HG02943 (cell line): ENCODE results near the gene TMEM198.

ENCODE experiments used
- ATAC-seq: cut with Tn5 transposase; IDR thresholded peaks from one replicate; pipeline ENCODE4 v1.9.1; 2021; ENCODE audit warnings: mild to moderate bottlenecking, low read depth, moderate library complexity; ENCODE audit not compliant: unreplicated experiment

TMEM198 gene

DNA sequence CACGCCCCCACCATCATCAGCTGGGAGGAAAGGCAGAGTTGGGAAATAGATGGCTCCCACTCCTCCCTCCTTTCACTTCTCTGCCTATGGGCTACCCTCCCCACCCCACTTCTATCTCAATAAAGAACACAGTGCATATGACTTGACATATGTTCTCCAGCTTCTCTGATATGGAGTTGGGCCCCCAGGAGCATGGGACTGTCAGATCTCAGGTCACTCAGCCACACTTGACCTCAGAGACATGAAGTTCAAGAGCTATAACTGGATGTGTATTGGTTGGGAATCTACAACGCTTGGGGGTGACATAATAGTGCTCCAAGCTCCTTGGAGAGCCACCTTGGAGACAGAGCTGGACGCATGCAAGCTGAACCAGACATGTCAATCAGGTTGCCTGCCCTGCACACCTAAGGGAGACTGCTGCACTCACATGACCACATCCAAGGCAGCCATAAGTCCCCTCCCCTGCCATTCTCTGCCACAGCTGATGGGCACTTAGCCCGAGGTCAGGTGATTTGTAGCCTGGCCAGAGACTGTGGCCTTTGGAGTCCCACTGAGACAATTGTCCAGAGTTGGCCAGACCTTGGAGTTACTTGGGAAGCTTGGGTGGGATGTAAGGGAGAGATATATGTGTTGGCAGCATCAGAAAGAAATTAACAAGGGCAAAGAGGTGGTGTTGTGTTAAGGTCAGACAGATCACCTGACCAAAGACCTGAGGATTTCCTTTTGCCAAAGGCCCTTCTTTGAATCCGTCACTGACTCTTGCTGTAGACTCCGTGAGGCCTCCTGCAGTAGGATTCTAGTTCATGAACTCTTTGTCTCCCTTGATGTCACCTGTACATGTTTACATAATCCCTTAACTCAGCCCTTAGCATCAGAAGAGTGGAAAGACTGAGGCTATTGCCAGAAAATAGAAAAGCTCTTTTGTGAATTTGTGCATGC, 32.0 kb downstream of the TMEM198 start:
- ATAC-seq = no peak

DNA sequence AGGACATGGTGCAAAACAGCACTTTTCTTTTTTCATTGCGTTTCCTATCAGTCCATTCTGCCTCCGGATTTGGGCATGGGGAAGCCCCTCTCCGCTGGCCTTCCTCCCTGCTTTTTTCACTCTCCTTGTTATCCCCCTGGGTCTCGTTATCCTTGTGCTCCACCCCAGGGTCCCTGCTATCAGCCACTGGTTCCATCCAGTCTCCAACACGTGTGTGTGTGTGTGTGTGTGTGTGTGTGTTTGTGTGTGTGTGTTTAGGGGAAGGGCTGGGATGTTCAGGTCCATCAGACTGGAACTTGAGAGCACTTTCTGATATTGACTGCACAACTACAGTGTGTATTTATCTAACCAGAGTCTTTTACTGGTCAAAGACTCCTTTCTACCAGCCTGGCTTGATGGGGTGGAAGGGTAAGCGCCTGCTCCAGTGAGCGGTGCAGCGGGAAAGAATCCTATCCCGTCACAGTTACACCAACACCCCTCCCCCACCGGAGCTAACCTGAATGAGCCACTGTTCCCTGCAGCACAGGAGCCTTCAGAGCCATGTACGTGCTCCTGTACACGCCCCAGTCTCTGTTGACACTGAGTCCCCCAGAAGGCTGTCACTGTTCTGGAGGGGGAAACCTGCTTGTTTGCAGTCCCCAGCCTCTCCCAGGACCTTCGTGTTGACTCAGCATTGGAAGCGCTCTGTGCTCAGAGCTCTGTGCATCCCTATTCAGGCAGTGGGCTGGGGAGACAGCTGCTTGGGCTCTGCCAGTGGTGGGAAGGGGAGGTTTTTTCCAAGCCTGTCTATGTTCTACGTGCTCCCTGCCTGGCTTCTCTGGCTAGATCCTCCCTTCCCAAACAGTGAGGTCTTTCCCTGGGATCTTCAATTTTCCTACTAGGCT, 32.9 kb downstream of the TMEM198 start:
- no peak for ATAC-seq

DNA sequence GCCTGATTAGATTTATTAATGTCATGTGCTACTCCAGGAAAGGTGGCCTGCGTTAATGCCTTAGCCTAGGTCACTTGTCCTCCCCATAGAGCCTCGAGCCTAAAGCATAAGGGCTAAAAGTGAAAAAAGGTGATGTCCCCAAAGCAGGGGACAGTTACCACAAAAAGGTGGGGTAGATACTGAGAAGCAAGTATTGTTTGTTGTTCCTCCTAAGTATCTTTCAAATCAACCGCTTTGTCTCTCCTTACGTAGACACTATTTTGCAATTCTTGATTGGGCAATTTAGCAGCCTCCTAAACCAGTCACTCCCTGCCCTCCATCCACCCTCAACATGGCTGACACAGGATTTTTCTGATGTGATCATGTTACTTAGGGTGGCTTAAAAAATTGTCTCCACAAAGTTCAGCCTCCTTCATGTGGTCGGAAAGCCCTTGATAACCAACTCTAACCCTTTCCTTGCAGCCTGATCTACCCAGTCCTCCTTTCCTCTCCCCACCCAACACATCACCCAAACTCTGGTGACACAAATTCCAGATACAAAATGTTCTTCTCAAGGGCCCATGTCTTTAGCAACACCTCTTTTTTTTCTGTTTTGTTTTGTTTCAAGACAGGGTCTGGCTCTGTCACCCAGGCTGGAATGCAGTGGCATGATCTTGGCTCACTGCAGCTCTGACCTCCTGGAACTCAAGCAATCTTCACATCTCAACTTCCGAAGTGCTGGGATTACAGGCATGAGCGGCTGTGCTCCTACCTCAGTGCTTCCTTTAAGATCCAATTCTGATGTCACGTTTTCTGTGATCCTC, 35.2 kb downstream of the TMEM198 start:
- no peak for ATAC-seq

DNA sequence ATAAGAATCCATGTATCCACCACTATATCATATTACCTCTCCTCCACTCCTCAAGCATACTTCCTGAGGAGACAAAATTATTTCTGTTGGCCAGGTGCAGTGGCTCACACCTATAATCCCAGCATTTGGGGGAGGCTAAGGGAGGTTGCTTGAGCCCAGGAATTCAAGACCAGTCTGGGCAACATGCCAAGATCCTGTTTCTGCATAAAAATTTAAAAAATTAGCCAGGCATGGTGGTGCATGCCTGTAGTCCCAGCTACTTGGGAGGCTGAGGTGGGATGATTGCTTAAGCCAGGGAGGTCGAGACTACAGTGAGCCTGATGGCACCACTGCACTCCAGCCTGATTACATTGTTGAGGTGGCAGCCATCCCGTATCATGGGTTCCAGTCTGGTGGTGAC, 37.5 kb downstream of the TMEM198 start:
- no peak for ATAC-seq

DNA sequence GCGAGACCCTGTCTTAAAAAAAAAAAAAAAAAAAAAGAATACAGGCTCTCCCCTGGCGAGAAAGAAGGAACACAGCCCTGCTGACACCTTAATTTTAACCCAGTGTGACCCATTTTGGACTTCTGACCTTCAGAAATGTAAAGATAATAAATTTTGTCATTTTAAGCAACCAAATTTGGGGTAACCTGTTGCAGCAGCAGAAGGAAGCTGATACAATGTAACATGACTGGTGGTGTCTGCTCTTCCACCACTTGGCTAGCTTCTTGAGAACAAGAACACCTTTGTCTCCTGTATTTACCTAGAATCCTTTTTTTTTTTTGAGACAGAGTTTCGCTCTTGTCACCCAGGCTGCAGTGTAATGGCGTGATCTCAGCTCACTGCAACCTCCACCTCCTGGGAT, 47.3 kb downstream of the TMEM198 start:
- ATAC-seq = no peak

DNA sequence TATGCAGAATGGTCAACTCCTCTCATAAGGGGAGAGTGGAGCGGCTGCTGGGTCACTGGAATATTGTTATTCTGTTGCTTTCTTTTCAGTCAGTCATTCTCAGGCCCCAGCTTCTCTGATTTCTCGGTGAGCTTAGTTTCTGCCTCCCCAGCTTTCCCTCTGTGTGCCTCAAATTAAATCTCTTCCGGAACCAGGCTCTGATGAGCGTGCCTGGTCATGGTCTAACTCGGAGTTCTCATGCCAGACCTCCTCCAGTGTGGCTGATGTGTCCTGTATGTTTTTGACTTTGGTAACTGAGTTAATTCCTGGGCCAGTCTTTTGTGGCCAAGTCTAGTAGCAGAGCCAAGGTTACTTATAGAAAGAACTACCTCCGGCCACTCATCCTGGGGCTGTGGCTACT, 48.9 kb downstream of the TMEM198 start:
- no peak for ATAC-seq

DNA sequence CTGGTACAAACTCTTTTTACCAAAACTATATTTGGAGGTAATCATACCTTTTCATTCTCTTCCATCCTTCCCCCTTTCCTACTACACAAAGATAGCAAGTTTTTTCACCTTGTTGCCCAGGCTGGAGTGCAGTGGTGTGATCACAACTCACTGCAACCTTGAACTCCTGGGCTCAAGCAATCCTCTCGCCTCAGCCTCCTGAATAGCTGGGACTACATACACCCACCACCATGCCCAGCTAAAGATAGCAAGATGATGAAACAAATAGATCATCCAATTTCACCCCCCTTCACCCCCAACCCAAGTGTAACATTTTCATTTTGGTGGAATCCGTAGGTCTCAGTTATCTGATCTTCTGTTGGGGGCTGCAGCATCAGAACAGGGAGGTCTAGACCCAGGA, 49.3 kb downstream of the TMEM198 start:
- no peak for ATAC-seq

DNA sequence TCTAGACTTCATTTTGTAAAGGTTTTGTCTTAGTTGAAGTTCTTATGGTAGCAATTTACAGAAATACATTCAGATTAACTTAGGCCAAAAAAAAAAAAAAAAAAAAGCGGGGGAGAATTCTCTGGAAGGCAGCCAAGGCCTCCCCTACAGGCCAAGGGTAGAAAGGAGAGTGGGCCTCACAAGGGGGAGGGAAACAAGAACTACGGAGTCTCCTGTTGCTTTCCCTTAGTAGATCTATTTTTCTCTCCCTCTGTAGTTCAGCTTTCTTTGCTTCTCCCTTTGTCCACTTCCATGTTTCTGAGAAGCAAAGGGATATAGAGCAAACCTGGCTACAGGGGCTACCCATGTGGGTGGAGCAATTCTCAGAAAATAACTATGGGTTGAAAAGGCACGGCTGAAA, 51.4 kb downstream of the TMEM198 start:
- ATAC-seq = no peak

DNA sequence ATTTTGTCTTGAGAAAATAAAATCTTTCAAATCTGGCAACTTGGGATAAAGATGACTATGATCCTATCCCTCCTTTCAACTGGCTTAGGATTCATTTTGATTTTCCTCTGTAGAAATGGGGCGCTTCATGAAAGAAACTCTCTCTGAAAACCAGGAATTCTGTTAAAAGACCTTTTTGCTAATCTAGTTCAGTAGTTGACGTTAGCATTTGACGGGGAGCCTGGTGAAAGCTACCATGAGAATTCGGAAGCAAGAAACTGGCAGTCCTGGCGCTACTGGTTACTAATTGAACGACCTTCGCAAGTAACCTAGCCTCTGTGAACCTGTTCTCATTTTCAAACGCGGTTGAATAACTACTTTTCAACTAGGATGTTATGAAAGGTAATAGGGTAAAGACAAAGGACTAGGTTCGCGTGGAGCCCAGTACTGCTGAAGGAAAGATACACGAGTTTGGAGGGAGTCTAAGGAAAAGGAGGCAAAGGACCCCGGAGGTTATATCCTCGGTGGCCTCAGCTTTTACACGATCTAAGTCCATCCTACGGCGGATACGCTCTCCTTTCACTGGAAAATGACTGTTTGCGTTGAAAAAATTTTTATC, 53.2 kb downstream of the TMEM198 start:
- ATAC-seq = peak; percentile 10

DNA sequence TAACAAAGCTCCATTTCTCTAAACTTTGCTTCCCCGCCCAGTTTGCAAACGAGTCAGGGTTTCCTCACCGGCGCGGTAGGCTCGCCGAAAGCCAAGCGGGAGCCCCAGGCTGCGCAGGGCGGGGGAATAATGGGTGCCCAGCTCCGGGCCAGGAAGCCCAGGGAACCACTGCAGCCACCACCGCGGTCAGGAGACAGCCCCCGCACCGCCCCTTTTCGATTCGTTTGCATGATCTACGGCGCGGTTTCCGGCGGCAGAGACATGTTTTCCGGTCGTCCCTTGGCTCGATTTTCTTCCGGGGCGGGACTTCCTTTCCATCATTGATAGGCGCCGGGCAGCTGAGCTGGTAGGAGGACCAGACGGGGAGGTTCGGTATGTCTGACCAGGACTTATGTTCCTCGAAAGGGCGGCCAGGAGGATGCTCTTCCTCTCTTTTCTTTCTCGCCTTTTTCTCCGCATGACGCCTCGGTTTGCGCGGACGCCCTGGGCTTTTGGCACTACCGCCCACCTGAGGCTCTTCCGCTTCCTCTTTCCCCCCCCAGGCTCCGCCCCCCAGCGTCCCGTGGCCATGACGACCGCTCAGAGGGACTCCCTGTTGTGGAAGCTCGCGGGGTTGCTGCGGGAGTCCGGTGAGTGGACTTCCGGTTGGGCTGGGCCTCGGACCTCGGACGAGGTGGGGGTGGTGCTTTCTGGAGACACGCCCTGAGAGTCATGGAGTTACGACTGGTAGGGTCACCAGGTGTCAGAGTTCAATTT, 53.9 kb downstream of the TMEM198 start, which contains the start of gene STK11IP:
Gene STK11IP (plus strand): TSS at position 306 of the 756 bp plus-strand sequence. CDS start 263 bp downstream, at position 569.
- peak; percentile 92 for ATAC-seq

DNA sequence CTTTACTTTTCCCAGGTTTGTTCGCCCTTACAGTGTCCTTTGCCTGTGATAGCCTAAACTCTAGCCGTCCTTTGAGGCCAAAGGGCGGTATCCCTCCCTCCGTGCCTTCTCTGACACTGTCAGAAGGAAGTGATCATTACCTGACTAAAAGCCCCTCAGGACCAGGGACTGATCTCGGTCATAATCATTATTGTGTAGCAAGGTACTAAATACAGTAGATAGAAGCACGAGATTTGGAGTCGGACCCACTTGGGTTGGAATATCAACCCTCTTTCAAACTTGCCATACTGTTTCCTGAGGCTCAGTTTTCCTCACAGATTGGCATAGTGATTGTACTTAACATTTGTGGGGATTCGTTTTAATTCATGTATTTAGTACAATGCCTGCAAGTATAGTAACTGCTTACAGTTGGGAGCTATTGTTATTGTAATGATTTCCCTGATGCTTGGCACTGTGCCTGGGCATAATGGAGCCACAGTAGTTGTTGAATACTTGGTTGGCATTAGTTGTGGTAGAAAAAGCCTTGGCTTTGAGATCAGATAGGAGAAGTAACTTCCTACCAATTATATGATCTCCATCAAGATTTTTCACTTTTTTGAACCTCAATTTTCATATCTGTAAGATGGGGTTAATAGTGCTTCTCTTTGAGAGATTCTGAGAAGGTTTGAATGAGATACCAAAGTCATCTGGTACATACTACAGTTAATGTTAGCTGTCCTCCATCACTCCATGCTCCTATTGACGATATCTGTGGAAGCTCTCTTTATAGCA, 54.7 kb downstream of the TMEM198 start:
- no peak for ATAC-seq
